Uterus (tissue), 2 donors: ENCODE measurements around the gene SRPRA.

Experiments used
- POLR2A ChIP-seq, 2 donors: fragments of 450-650 bp; IDR thresholded peaks; one replicate each; pipeline ENCODE4 v1.6.1; 2016; ENCODE audit warnings: antibody characterized with exemption in 2 of 2, mild to moderate bottlenecking in 1 of 2, moderate library complexity in 1 of 2
- TF ChIP-seq, protein P1 (sequence below), 4 experiments: fragments of 200-600 bp in 2 of 4; fragments of 450-650 bp in 2 of 4; sonication (generic) in 2 of 4; IDR thresholded peaks; one replicate each; pipeline ENCODE4 v1.5.1; 2016 to 2019; ENCODE audit warnings: antibody characterized with exemption in 4 of 4, mild to moderate bottlenecking in 2 of 4, moderate library complexity in 1 of 4

DNA sequence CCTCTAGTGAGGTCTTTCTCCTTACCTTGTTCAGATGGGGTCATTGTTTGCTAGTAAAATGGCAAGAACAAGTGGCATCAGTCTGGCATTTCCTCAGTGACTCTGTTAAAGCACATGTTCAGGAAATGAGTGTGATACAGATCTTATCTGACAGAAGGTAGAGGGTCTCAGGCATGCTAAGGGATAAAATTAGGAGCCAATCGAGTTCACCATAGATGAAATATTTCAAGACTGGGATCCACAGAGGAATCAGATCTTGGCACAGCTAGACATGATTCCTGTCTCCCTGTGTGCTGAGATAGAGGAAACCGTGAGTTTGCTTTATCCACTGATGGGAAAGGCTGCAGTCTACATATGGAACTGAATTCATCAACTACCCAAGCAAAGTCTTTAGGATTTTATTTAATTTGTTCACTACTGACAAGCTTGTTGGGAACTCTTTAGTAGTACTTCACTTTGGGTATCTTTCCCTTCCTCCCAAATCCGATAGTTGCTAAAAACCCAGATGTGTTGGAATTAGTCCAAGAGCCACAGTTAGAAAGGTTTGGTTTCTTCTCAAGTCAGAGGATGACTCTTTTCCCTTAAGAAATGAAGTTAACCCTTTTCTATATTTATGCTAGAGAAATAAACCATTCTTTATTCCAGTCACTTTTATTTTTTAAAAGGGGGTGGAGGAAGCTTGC is 38.7 kb downstream of the SRPRA start:
- TF ChIP-seq, protein P1, sequence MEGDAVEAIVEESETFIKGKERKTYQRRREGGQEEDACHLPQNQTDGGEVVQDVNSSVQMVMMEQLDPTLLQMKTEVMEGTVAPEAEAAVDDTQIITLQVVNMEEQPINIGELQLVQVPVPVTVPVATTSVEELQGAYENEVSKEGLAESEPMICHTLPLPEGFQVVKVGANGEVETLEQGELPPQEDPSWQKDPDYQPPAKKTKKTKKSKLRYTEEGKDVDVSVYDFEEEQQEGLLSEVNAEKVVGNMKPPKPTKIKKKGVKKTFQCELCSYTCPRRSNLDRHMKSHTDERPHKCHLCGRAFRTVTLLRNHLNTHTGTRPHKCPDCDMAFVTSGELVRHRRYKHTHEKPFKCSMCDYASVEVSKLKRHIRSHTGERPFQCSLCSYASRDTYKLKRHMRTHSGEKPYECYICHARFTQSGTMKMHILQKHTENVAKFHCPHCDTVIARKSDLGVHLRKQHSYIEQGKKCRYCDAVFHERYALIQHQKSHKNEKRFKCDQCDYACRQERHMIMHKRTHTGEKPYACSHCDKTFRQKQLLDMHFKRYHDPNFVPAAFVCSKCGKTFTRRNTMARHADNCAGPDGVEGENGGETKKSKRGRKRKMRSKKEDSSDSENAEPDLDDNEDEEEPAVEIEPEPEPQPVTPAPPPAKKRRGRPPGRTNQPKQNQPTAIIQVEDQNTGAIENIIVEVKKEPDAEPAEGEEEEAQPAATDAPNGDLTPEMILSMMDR (IDR thresholded peaks at IDR 0.05), result no peak
- no peak for TF ChIP-seq POLR2A (IDR thresholded peaks at IDR 0.05)
